Panc1 (cell line): Measurements from ENCODE around the gene SLC16A8.

Experiments used
- CTCF ChIP-seq: fragments of 450-650 bp; IDR thresholded peaks from 2 replicates; pipeline ENCODE4 v1.5.1; 2017; ENCODE audit warnings: mild to moderate bottlenecking
- POLR2AphosphoS5 ChIP-seq: IDR thresholded peaks from 2 replicates; pipeline ENCODE4 v1.6.1; 2012; ENCODE audit warnings: mild to moderate bottlenecking, low read depth, low read length, moderate library complexity
- REST ChIP-seq, 2 experiments: IDR thresholded peaks; 2 replicates each; pipeline ENCODE4 v1.6.1; 2011 to 2012; ENCODE audit warnings: low read depth in 2 of 2, control low read depth in 1 of 2, low read length in 1 of 2, mild to moderate bottlenecking in 1 of 2, moderate library complexity in 1 of 2; ENCODE audit not compliant: insufficient read depth in 1 of 2
- SIN3A ChIP-seq: IDR thresholded peaks from 2 replicates; pipeline ENCODE4 v1.6.1; 2012; ENCODE audit warnings: low read depth, mild to moderate bottlenecking, low read length, moderate library complexity, borderline replicate concordance; ENCODE audit not compliant: insufficient read depth
- TCF7L2 ChIP-seq: IDR thresholded peaks from 2 replicates; pipeline ENCODE4 v1.6.1; 2011; ENCODE audit warnings: mild to moderate bottlenecking, low read depth, low read length, inconsistent platforms

GRCh38 chr22:38122616-38123015, 38.6 kb upstream of the SLC16A8 start:
- TF ChIP-seq REST (IDR thresholded peaks at IDR 0.05; ENCODE audit: insufficient read depth in 1 of 2, low read depth in 2 of 2, low read length in 1 of 2), result no peak
- no peak for TF ChIP-seq CTCF
- no peak for TF ChIP-seq POLR2AphosphoS5
- no peak for TF ChIP-seq TCF7L2
- no peak for TF ChIP-seq SIN3A
